ENCODE data around the gene ARHGAP32.

- TF ChIP-seq POLR2A (IDR thresholded peaks at IDR 0.05; ENCODE audit: low read depth, low read length) = no peak
- no peak for TF ChIP-seq SPI1 (IDR thresholded peaks at IDR 0.05; ENCODE audit: low read depth, low read length)
- no peak for TF ChIP-seq POLR2AphosphoS5 (IDR thresholded peaks at IDR 0.05; ENCODE audit: low read depth, low read length)
- TF ChIP-seq TAF1 (IDR thresholded peaks at IDR 0.05; ENCODE audit: low read depth, low read length) = no peak
- TF ChIP-seq POU2F2 (IDR thresholded peaks at IDR 0.05; ENCODE audit: low read depth, low read length) = no peak
These were observed 266.1 kb downstream of the ARHGAP32 start for GRCh38 chr11:128926000-128926399.
